ENCODE data around the gene NSL1. TPM values are rescaled to one million over a fixed set of nuclear protein-coding genes. Genes with fewer than 3 reads are reported as not detected.

Gene NSL1
- total RNA-seq, 5 donors from 2014 or later (not counting 1 experiment from before 2014, with no cell fraction given): 24.2 to 37.8 (median 29.7) TPM

DNA sequence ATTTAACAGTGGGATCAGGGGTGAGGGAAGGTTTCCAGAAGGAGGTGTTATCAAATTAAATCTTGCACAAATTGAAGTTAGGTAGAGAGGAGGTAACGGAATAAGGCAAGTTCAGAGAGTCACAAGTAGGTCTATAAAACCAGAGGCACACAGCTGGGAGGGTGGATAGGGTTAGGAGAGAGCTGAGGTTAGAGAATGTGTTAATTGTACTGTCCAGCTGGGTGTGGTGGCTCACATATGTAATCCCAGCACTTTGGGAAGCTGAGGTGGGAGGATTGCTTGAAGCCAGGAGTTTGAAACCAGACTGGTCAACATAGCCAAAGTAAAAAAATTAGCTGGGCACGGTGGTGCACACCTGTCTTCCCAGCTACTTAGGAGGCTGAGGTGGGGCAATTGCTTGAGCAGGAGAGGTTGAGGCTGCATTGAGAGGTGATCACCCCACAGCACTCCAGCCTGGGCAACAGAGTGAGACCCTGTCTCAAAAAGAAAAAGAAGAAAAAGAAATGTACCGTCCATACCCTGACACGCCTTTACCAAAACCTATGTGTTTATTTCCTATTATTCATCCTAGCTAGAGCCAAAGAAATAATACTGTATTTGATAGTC lies 35.7 kb upstream of the NSL1 start:
- Histone ChIP-seq H3K27me3 (replicated peaks in 1 of 2; ENCODE audit: control insufficient read depth in 2 of 2, extremely low read depth in 1 of 2, insufficient read depth in 2 of 2, low read length in 1 of 2) (peaks cover 0 to 12% of the 10 kb centered on the region in 2 experiments), H3K4me1 (ENCODE audit: control insufficient read depth in 1 of 2, extremely low read depth in 1 of 2, insufficient read depth in 2 of 2, low read length in 2 of 2) (no peaks in the 10 kb centered on the region), H3K4me3 (ENCODE audit: control insufficient read depth in 1 of 2, extremely low read depth in 1 of 2, low read length in 1 of 2) (no peak overlapping the region), H3K9me3 (no peaks in the 10 kb centered on the region), H3K36me3 (ENCODE audit: control insufficient read depth in 2 of 2, extremely low read depth in 1 of 2, insufficient read depth in 1 of 2, low read length in 1 of 2) (no peaks in the 10 kb centered on the region), H3K27ac (ENCODE audit: low read length) (no peak overlapping the region)
- 95% methylated on average over 2 of the region's 4 CpGs for WGBS (ENCODE audit: insufficient coverage)
- ChIA-PET POLR2A (no interaction called here), CTCF (no interaction called here)
- Mint-ChIP-seq H3K27ac (no peak overlapping the region), H3K27me3 (peaks cover 3 to 6% of the 10 kb centered on the region in 2 donors), H3K36me3 (peaks cover 6% of the 10 kb centered on the region), H3K9me3 (peaks cover 14 to 18% (median 18%) of the 10 kb centered on the region in 3 donors), H3K4me1 (peaks cover 0 to 3% (median 0%) of the 10 kb centered on the region in 3 donors), H3K4me3 (no peak overlapping the region)
- no peak for DNase-seq
- ATAC-seq (replicated peaks in 1 of 4): no peak

DNA sequence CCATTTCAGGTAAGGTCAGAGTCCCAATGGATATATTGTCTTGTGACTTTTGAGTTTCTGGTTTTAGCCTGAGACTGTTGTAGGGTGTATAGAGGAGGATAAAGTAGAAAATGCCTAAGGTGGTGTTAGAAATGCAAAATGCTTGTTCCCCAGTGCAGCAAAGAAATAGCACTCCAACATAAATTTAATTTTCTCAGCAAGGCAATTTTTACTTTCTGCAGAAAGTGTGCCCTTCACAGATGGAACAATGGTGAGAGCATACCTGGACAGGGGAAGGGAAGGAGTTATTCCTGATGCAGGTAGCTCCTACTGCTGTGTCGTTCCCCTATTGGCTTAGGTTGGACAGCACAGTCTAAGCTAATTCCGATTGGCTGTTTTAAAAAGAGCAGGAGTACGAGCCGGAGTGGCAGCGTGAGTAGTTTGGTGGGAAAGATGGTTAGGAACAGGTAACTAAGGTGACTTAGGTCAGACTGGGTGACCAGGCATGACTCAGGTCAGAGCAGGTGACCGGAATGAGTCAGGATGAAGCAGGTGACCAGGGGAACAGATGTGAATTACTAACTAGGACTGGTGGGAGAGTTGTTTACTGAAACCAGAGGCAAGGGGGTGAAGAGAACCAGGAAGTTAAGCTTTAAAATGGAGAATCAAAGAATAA lies 34.3 kb upstream of the NSL1 start:
- ATAC-seq (replicated peaks in 1 of 4) (no peak), DNase-seq (no peak)
- Histone ChIP-seq H3K4me3 (ENCODE audit: control insufficient read depth in 1 of 2, extremely low read depth in 1 of 2, low read length in 1 of 2) (no peak overlapping the region), H3K36me3 (ENCODE audit: control insufficient read depth in 2 of 2, extremely low read depth in 1 of 2, insufficient read depth in 1 of 2, low read length in 1 of 2) (no peaks in the 10 kb centered on the region), H3K9me3 (no peaks in the 10 kb centered on the region), H3K4me1 (ENCODE audit: control insufficient read depth in 1 of 2, extremely low read depth in 1 of 2, insufficient read depth in 2 of 2, low read length in 2 of 2) (no peaks in the 10 kb centered on the region), H3K27ac (ENCODE audit: low read length) (no peak overlapping the region), H3K27me3 (replicated peaks in 1 of 2; ENCODE audit: control insufficient read depth in 2 of 2, extremely low read depth in 1 of 2, insufficient read depth in 2 of 2, low read length in 1 of 2) (peaks cover 0 to 12% of the 10 kb centered on the region in 2 experiments)
- H3K9me3 Mint-ChIP-seq: peaks cover 14 to 18% (median 18%) of the 10 kb centered on the region in 3 donors
- 93% methylated on average over 6 of the region's 6 CpGs for WGBS (ENCODE audit: insufficient coverage)
- ChIA-PET POLR2A (no interaction called here), CTCF (no interaction called here)
- H3K27me3 Mint-ChIP-seq: peaks cover 3 to 6% of the 10 kb centered on the region in 2 donors
- no peak overlapping the region for H3K27ac Mint-ChIP-seq
- no peak overlapping the region for H3K4me3 Mint-ChIP-seq
- no peaks in the 10 kb centered on the region for H3K4me1 Mint-ChIP-seq
- H3K36me3 Mint-ChIP-seq: peaks cover 6% of the 10 kb centered on the region

DNA sequence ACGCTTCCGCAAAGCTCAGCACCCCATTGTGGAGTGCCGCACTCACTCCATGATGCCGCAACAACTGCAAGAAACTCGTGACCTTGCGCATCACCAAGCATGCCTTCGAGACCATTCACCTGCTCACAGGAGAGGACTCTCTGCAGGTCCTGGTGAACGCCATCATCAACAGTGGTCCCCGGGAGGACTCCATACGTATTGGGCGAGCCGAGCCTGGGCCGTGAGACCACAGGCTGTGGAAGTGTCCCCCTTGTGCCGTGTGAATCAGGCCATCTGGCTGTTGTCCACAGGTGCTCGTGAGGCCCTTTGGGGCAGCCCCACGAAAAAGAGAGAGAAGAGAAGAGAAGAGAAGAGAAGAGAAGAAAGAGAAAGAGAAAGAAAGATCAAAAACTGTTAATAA lies 32.6 kb upstream of the NSL1 start:
- H3K4me1 Mint-ChIP-seq: peaks cover 0 to 5% (median 3%) of the 10 kb centered on the region in 3 donors
- peaks cover 0 to 9% of the 10 kb centered on the region in 2 experiments for H3K27me3 ChIP-seq (replicated peaks in 1 of 2; ENCODE audit: control insufficient read depth in 2 of 2, extremely low read depth in 1 of 2, insufficient read depth in 2 of 2, low read length in 1 of 2)
- WGBS (ENCODE audit: insufficient coverage): 96% methylated on average over 16 of the region's 16 CpGs
- DNase-seq (no peak), ATAC-seq (replicated peaks in 1 of 4) (no peak)
- H3K36me3 Mint-ChIP-seq: peaks cover 6% of the 10 kb centered on the region
- POLR2A ChIA-PET: no interaction called here
- H3K4me3 ChIP-seq (ENCODE audit: control insufficient read depth in 1 of 2, extremely low read depth in 1 of 2, low read length in 1 of 2): no peak overlapping the region
- no peaks in the 10 kb centered on the region for H3K9me3 ChIP-seq
- H3K27ac Mint-ChIP-seq: no peak overlapping the region
- peaks cover 14 to 18% (median 18%) of the 10 kb centered on the region in 3 donors for H3K9me3 Mint-ChIP-seq
- H3K27me3 Mint-ChIP-seq: peaks cover 3 to 6% of the 10 kb centered on the region in 2 donors
- CTCF ChIA-PET: no interaction called here
- no peak overlapping the region for H3K27ac ChIP-seq (ENCODE audit: low read length)
- H3K4me3 Mint-ChIP-seq: no peak overlapping the region
- H3K36me3 ChIP-seq (ENCODE audit: control insufficient read depth in 2 of 2, extremely low read depth in 1 of 2, insufficient read depth in 1 of 2, low read length in 1 of 2): no peaks in the 10 kb centered on the region
- H3K4me1 ChIP-seq (ENCODE audit: control insufficient read depth in 1 of 2, extremely low read depth in 1 of 2, insufficient read depth in 2 of 2, low read length in 2 of 2): no peaks in the 10 kb centered on the region

- Histone ChIP-seq H3K27me3 (replicated peaks in 1 of 2; ENCODE audit: control insufficient read depth in 2 of 2, extremely low read depth in 1 of 2, insufficient read depth in 2 of 2, low read length in 1 of 2) (peaks cover 0 to 5% of the 10 kb centered on the region in 2 experiments), H3K27ac (ENCODE audit: low read length) (no peak overlapping the region), H3K36me3 (ENCODE audit: control insufficient read depth in 2 of 2, extremely low read depth in 1 of 2, insufficient read depth in 1 of 2, low read length in 1 of 2) (no peaks in the 10 kb centered on the region), H3K4me3 (ENCODE audit: control insufficient read depth in 1 of 2, extremely low read depth in 1 of 2, low read length in 1 of 2) (no peak overlapping the region), H3K9me3 (no peaks in the 10 kb centered on the region), H3K4me1 (ENCODE audit: control insufficient read depth in 1 of 2, extremely low read depth in 1 of 2, insufficient read depth in 2 of 2, low read length in 2 of 2) (no peaks in the 10 kb centered on the region)
- DNase-seq (no peak), ATAC-seq (replicated peaks in 1 of 4) (no peak)
- peaks cover 0 to 5% (median 3%) of the 10 kb centered on the region in 3 donors for H3K4me1 Mint-ChIP-seq
- CTCF ChIA-PET: no interaction called here
- H3K9me3 Mint-ChIP-seq: peaks cover 14 to 18% (median 18%) of the 10 kb centered on the region in 3 donors
- H3K27ac Mint-ChIP-seq: no peak overlapping the region
- peaks cover 3 to 6% of the 10 kb centered on the region in 2 donors for H3K27me3 Mint-ChIP-seq
- H3K4me3 Mint-ChIP-seq: no peak overlapping the region
- WGBS (ENCODE audit: insufficient coverage): no CpG with 5 or more reads among the region's 3 CpGs
- peaks cover 6% of the 10 kb centered on the region for H3K36me3 Mint-ChIP-seq
- POLR2A ChIA-PET: no interaction called here
Measured at GRCh38 chr1:212822956-212823355, 31.4 kb upstream of the NSL1 start.

DNA sequence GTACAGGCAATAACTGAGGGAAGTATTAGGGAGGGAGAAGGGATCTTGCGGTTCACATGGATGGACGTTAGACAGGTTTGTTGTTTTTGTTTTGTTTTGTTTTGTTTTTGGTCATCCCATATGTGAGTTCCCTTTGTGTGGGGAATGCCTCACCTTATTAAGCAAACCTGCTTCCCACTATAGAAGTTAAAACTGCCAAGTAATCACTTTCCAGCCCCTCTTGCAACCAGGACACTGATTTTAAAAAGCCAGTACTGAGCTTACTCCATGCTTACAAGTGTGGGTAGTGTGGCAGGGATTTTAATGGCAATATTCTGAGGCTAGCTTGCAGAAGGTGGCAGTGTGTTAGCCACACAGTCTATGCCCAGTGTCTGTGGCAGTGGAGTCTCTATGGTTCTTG lies 29.4 kb upstream of the NSL1 start:
- DNase-seq (no peak), ATAC-seq (replicated peaks in 1 of 4) (no peak)
- H3K27ac Mint-ChIP-seq: no peak overlapping the region
- no CpG with 5 or more reads among the region's 2 CpGs for WGBS (ENCODE audit: insufficient coverage)
- POLR2A ChIA-PET: no interaction called here
- H3K9me3 Mint-ChIP-seq: peaks cover 8 to 9% (median 9%) of the 10 kb centered on the region in 3 donors
- H3K27ac ChIP-seq (ENCODE audit: low read length): no peak overlapping the region
- H3K4me3 ChIP-seq (ENCODE audit: control insufficient read depth in 1 of 2, extremely low read depth in 1 of 2, low read length in 1 of 2): no peak overlapping the region
- CTCF ChIA-PET: no interaction called here
- H3K27me3 Mint-ChIP-seq: peaks cover 0 to 3% of the 10 kb centered on the region in 2 donors
- H3K4me3 Mint-ChIP-seq: no peak overlapping the region
- no peaks in the 10 kb centered on the region for H3K4me1 ChIP-seq (ENCODE audit: control insufficient read depth in 1 of 2, extremely low read depth in 1 of 2, insufficient read depth in 2 of 2, low read length in 2 of 2)
- H3K36me3 Mint-ChIP-seq: peaks cover 3% of the 10 kb centered on the region
- H3K9me3 ChIP-seq: no peaks in the 10 kb centered on the region
- no peaks in the 10 kb centered on the region for H3K36me3 ChIP-seq (ENCODE audit: control insufficient read depth in 2 of 2, extremely low read depth in 1 of 2, insufficient read depth in 1 of 2, low read length in 1 of 2)
- H3K4me1 Mint-ChIP-seq: peaks cover 0 to 5% (median 3%) of the 10 kb centered on the region in 3 donors
- peaks cover 0 to 4% of the 10 kb centered on the region in 2 experiments for H3K27me3 ChIP-seq (replicated peaks in 1 of 2; ENCODE audit: control insufficient read depth in 2 of 2, extremely low read depth in 1 of 2, insufficient read depth in 2 of 2, low read length in 1 of 2)

DNA sequence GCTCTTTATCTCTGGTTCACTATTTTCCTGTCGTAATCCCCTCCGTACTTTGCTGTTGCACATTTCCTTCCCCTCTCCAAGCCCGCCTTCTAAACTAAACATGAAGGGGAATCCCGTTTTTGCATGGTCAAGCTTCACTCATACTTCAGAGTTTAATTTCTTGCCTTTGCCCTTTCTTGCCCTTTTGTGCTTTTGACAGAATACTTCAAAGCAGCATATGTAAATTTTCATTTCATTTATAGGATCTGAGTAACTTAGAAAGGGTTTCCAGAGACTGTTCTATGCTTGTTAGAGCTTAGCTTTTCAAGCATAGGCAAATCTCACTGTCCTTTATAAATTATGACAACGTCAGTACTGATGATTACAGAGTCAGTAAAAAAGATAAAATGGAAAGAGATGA lies 28.1 kb upstream of the NSL1 start:
- Mint-ChIP-seq H3K36me3 (peaks cover 3% of the 10 kb centered on the region), H3K27me3 (peaks cover 0 to 3% of the 10 kb centered on the region in 2 donors), H3K27ac (no peak overlapping the region), H3K4me1 (peaks cover 0 to 5% (median 3%) of the 10 kb centered on the region in 3 donors), H3K4me3 (no peak overlapping the region), H3K9me3 (peaks cover 0 to 4% (median 3%) of the 10 kb centered on the region in 3 donors)
- DNase-seq (no peak), ATAC-seq (replicated peaks in 1 of 4) (no peak)
- peaks cover 0 to 4% of the 10 kb centered on the region in 2 experiments for H3K27me3 ChIP-seq (replicated peaks in 1 of 2; ENCODE audit: control insufficient read depth in 2 of 2, extremely low read depth in 1 of 2, insufficient read depth in 2 of 2, low read length in 1 of 2)
- POLR2A ChIA-PET: no interaction called here
- H3K4me1 ChIP-seq (ENCODE audit: control insufficient read depth in 1 of 2, extremely low read depth in 1 of 2, insufficient read depth in 2 of 2, low read length in 2 of 2): no peaks in the 10 kb centered on the region
- 41% methylated on average over 4 of the region's 5 CpGs for WGBS (ENCODE audit: insufficient coverage)
- no peaks in the 10 kb centered on the region for H3K9me3 ChIP-seq
- H3K4me3 ChIP-seq (ENCODE audit: control insufficient read depth in 1 of 2, extremely low read depth in 1 of 2, low read length in 1 of 2): no peak overlapping the region
- no peaks in the 10 kb centered on the region for H3K36me3 ChIP-seq (ENCODE audit: control insufficient read depth in 2 of 2, extremely low read depth in 1 of 2, insufficient read depth in 1 of 2, low read length in 1 of 2)
- CTCF ChIA-PET: no interaction called here
- no peak overlapping the region for H3K27ac ChIP-seq (ENCODE audit: low read length)

Measured in T-cell (primary cell).